Endothelial cell of hepatic sinusoid (primary cell): ENCODE results near the gene COMP.

ENCODE experiments used
- in situ Hi-C: cut with HindIII; loops from 2 replicates; pipeline ENCODE4 v1.10.0; 2017; ENCODE audit warnings: low sequenced_read_pairs

COMP gene

GRCh38 chr19:18784786-18785120 lies 6.4 kb downstream of the COMP start:
- in situ Hi-C loops = no loop called here

GRCh38 chr19:18783958-18784785 lies 6.9 kb downstream of the COMP start:
- in situ Hi-C loops = no loop called here

- in situ Hi-C loops = no loop called here
Measured at GRCh38 chr19:18782559-18783225, 8.4 kb downstream of the COMP start.

- in situ Hi-C loops = no loop called here
Measured at GRCh38 chr19:18781885-18782527, 9.1 kb downstream of the COMP start.

GRCh38 chr19:18781047-18781600 lies 10.0 kb downstream of the COMP start:
- in situ Hi-C loops = no loop called here

- in situ Hi-C loops = no loop called here
Measured at GRCh38 chr19:18780631-18781030, 10.5 kb downstream of the COMP start.

- in situ Hi-C loops = no loop called here
Measured at GRCh38 chr19:18780081-18780480, 11.0 kb downstream of the COMP start.

GRCh38 chr19:18778826-18779495 lies 12.1 kb downstream of the COMP start:
- in situ Hi-C loops = loop anchor here (5.0 kb wide), 1 partner anchor 68 kb away; no protein-coding TSS in a partner anchor

GRCh38 chr19:18778076-18778389 lies 13.1 kb downstream of the COMP start:
- in situ Hi-C loops = loop anchor here (5.0 kb wide), 1 partner anchor 69 kb away; no protein-coding TSS in a partner anchor

- in situ Hi-C loops = loop anchor here (5.0 kb wide), 1 partner anchor 70 kb away; no protein-coding TSS in a partner anchor
Measured at GRCh38 chr19:18777301-18778075, 13.6 kb downstream of the COMP start.

- in situ Hi-C loops = loop anchor here (5.0 kb wide), 1 partner anchor 71 kb away; no protein-coding TSS in a partner anchor
Measured at GRCh38 chr19:18776736-18777135, 14.4 kb downstream of the COMP start.

GRCh38 chr19:18776288-18776594 lies 14.9 kb downstream of the COMP start:
- in situ Hi-C loops = loop anchor here (5.0 kb wide), 1 partner anchor 71 kb away; no protein-coding TSS in a partner anchor

GRCh38 chr19:18775586-18776287 lies 15.4 kb downstream of the COMP start:
- in situ Hi-C loops = loop anchor here (5.0 kb wide), 1 partner anchor 72 kb away; no protein-coding TSS in a partner anchor

GRCh38 chr19:18774782-18775444 lies 16.2 kb downstream of the COMP start:
- in situ Hi-C loops = loop anchor here (5.0 kb wide), 1 partner anchor 72 kb away; no protein-coding TSS in a partner anchor

- in situ Hi-C loops = no loop called here
Measured at GRCh38 chr19:18774107-18774506, 17.0 kb downstream of the COMP start.

GRCh38 chr19:18773682-18774081 lies 17.4 kb downstream of the COMP start:
- in situ Hi-C loops = no loop called here

- in situ Hi-C loops = no loop called here
Measured at GRCh38 chr19:18772620-18773587, 18.2 kb downstream of the COMP start.
